Activated CD4-positive, alpha-beta T cell treated with anti-CD3 and anti-CD28 coated beads for 36 hours (primary cell): ENCODE measurements around the gene TSPEAR. TPM values are rescaled to one million over a fixed set of nuclear protein-coding genes. Genes with fewer than 3 reads are reported as not detected.

Source experiments
- ATAC-seq: fragments of 200-7000 bp; cut with Tn5 transposase; one replicate; pipeline ENCODE4 v1.10.0; 2021; ENCODE audit warnings: mild to moderate bottlenecking, moderate library complexity
- CTCF ChIA-PET: fragments of 350-600 bp; sonication (Branson Sonifier 250); formaldehyde crosslinking; loops from one replicate; lab custom pipeline; 2021; ENCODE audit warnings: antibody characterized with exemption; lab: Charles Lee
- POLR2A ChIA-PET: fragments of 350-600 bp; sonication (Branson Sonifier 250); formaldehyde crosslinking; loops from one replicate; lab custom pipeline; 2021; ENCODE audit warnings: antibody characterized with exemption, inconsistent platforms; lab: Charles Lee
- DNase-seq: peaks from one replicate; pipeline ENCODE4 v3.0.0-alpha.2; 2020
- H3K27ac Mint-ChIP-seq: one replicate; pipeline ENCODE4 v1.8.0; 2021; ENCODE audit warnings: mixed read lengths
- H3K27me3 Mint-ChIP-seq: one replicate; pipeline ENCODE4 v1.8.0; 2021; ENCODE audit warnings: mixed read lengths
- H3K36me3 Mint-ChIP-seq: one replicate; pipeline ENCODE4 v1.8.0; 2021; ENCODE audit warnings: low read depth, mixed read lengths
- H3K4me1 Mint-ChIP-seq: one replicate; pipeline ENCODE4 v1.8.0; 2021; ENCODE audit warnings: mixed read lengths
- H3K4me3 Mint-ChIP-seq: one replicate; pipeline ENCODE4 v1.8.0; 2021; ENCODE audit warnings: mild to moderate bottlenecking, moderate library complexity, mixed read lengths
- H3K9me3 Mint-ChIP-seq: one replicate; pipeline ENCODE4 v1.8.0; 2021; ENCODE audit warnings: low read depth, mixed read lengths
- intact Hi-C, 2 experiments: fragments of 100-400 bp; cut with DNase I in 1 of 2; cut with micrococcal nuclease in 1 of 2; formaldehyde crosslinking; loops; one replicate each; pipeline versions ENCODE4 v1.14.2 to v1.15.1; 2022 to 2024; cut with DNase I, micrococcal nuclease
- total RNA-seq, 2 experiments: library from RNA; stranded (reverse); gene quantifications; one replicate each; pipeline ENCODE4 v1.2.3, GENCODE V29; 2021

The TSPEAR gene
- total RNA-seq, 2 experiments from 2014 or later = not detected

- no peaks in the 10 kb centered on the region for H3K36me3 Mint-ChIP-seq
- no peaks in the 10 kb centered on the region for H3K27me3 Mint-ChIP-seq
- no peaks in the 10 kb centered on the region for H3K9me3 Mint-ChIP-seq
- intact Hi-C loops = no loop called here
- H3K27ac Mint-ChIP-seq = no peak overlapping the region
- ATAC-seq (no peak), DNase-seq (peak; percentile 2)
- ChIA-PET CTCF (no interaction called here), POLR2A (no interaction called here)
- H3K4me3 Mint-ChIP-seq = no peak overlapping the region
- H3K4me1 Mint-ChIP-seq = no peaks in the 10 kb centered on the region
Measured at GRCh38 chr21:44521928-44522752, 189.2 kb downstream of the TSPEAR start.

GRCh38 chr21:44521301-44521927 lies 190.0 kb downstream of the TSPEAR start:
- ATAC-seq = no peak
- Mint-ChIP-seq H3K27ac (no peak overlapping the region), H3K27me3 (no peaks in the 10 kb centered on the region), H3K4me1 (no peaks in the 10 kb centered on the region), H3K9me3 (no peaks in the 10 kb centered on the region), H3K4me3 (no peak overlapping the region), H3K36me3 (no peaks in the 10 kb centered on the region)
- intact Hi-C loops = no loop called here
- ChIA-PET POLR2A (no interaction called here), CTCF (no interaction called here)
- DNase-seq = peak; percentile 2

GRCh38 chr21:44520326-44521300 lies 190.8 kb downstream of the TSPEAR start:
- H3K4me1 Mint-ChIP-seq = no peaks in the 10 kb centered on the region
- intact Hi-C loops = no loop called here
- H3K36me3 Mint-ChIP-seq = no peaks in the 10 kb centered on the region
- CTCF ChIA-PET = interaction anchor here (0.6 kb wide), 1 partner anchor 371 kb away, joined by 3 read pairs; no protein-coding TSS in a partner anchor
- no peak overlapping the region for H3K4me3 Mint-ChIP-seq
- ATAC-seq (no peak), DNase-seq (no peak)
- no peaks in the 10 kb centered on the region for H3K9me3 Mint-ChIP-seq
- POLR2A ChIA-PET = no interaction called here
- no peak overlapping the region for H3K27ac Mint-ChIP-seq
- no peaks in the 10 kb centered on the region for H3K27me3 Mint-ChIP-seq

- no peaks in the 10 kb centered on the region for H3K4me1 Mint-ChIP-seq
- no peak for ATAC-seq
- POLR2A ChIA-PET = no interaction called here
- H3K9me3 Mint-ChIP-seq = no peaks in the 10 kb centered on the region
- intact Hi-C loops = loop anchor here in 1 of 2 experiments (10.0 kb wide), 1 partner anchor 355 kb away; the partner anchor contains the start of gene PTTG1IP
- no peak overlapping the region for H3K4me3 Mint-ChIP-seq
- CTCF ChIA-PET = no interaction called here
- no peak for DNase-seq
- H3K27me3 Mint-ChIP-seq = no peaks in the 10 kb centered on the region
- no peak overlapping the region for H3K27ac Mint-ChIP-seq
- no peaks in the 10 kb centered on the region for H3K36me3 Mint-ChIP-seq
Measured at GRCh38 chr21:44519346-44520325, 191.7 kb downstream of the TSPEAR start.

- Mint-ChIP-seq H3K36me3 (no peaks in the 10 kb centered on the region), H3K9me3 (no peaks in the 10 kb centered on the region), H3K4me1 (no peaks in the 10 kb centered on the region), H3K27ac (no peak overlapping the region), H3K4me3 (no peak overlapping the region), H3K27me3 (no peaks in the 10 kb centered on the region)
- ChIA-PET CTCF (interaction anchor here (1.0 kb wide), 1 partner anchor 12 kb away, joined by 3 read pairs; no protein-coding TSS in a partner anchor), POLR2A (no interaction called here)
- DNase-seq (no peak), ATAC-seq (no peak)
- intact Hi-C loops = loop anchor here in 1 of 2 experiments (10.0 kb wide), 1 partner anchor 356 kb away; the partner anchor contains the start of gene PTTG1IP
Measured at GRCh38 chr21:44518686-44519085, 192.7 kb downstream of the TSPEAR start.

- intact Hi-C loops = loop anchor here in 1 of 2 experiments (10.0 kb wide), 1 partner anchor 357 kb away; the partner anchor contains the start of gene PTTG1IP
- peak overlapping the region; percentile 16 for H3K4me3 Mint-ChIP-seq
Measured at GRCh38 chr21:44517175-44517899, 194.0 kb downstream of the TSPEAR start.

GRCh38 chr21:44516828-44517174 lies 194.6 kb downstream of the TSPEAR start:
- Mint-ChIP-seq H3K27ac (no peak overlapping the region), H3K27me3 (no peaks in the 10 kb centered on the region), H3K9me3 (no peaks in the 10 kb centered on the region), H3K36me3 (no peaks in the 10 kb centered on the region), H3K4me1 (no peaks in the 10 kb centered on the region), H3K4me3 (no peak overlapping the region)
- intact Hi-C loops = loop anchor here in 1 of 2 experiments (10.0 kb wide), 1 partner anchor 358 kb away; the partner anchor contains the start of gene PTTG1IP
- ChIA-PET CTCF (no interaction called here), POLR2A (interaction anchor here (0.6 kb wide), 1 partner anchor 275 kb away, joined by 3 read pairs; no protein-coding TSS in a partner anchor)
- DNase-seq = no peak
- ATAC-seq = no peak

More at GRCh38 chr21:44517175-44517899, 194.0 kb downstream of the TSPEAR start:
- Mint-ChIP-seq H3K9me3 (no peaks in the 10 kb centered on the region), H3K27ac (no peak overlapping the region), H3K4me1 (no peaks in the 10 kb centered on the region), H3K36me3 (no peaks in the 10 kb centered on the region), H3K27me3 (no peaks in the 10 kb centered on the region)
- DNase-seq = peak; percentile 67
- CTCF ChIA-PET = interaction anchor here (0.8 kb wide), 1 partner anchor 276 kb away, joined by 3 read pairs; no protein-coding TSS in a partner anchor
- POLR2A ChIA-PET = no interaction called here
- ATAC-seq = peak; percentile 84

GRCh38 chr21:44516342-44516741 lies 195.0 kb downstream of the TSPEAR start:
- intact Hi-C loops = loop anchor here in 1 of 2 experiments (10.0 kb wide), 1 partner anchor 358 kb away; the partner anchor contains the start of gene PTTG1IP
- POLR2A ChIA-PET = interaction anchor here (0.6 kb wide), 1 partner anchor 275 kb away, joined by 3 read pairs; no protein-coding TSS in a partner anchor
- H3K36me3 Mint-ChIP-seq = no peaks in the 10 kb centered on the region
- no peak overlapping the region for H3K4me3 Mint-ChIP-seq
- no peak for DNase-seq
- H3K27me3 Mint-ChIP-seq = no peaks in the 10 kb centered on the region
- no peaks in the 10 kb centered on the region for H3K4me1 Mint-ChIP-seq
- H3K9me3 Mint-ChIP-seq = no peaks in the 10 kb centered on the region
- H3K27ac Mint-ChIP-seq = no peak overlapping the region
- no peak for ATAC-seq
- CTCF ChIA-PET = no interaction called here

GRCh38 chr21:44515359-44516165 lies 195.8 kb downstream of the TSPEAR start:
- no peaks in the 10 kb centered on the region for H3K9me3 Mint-ChIP-seq
- no peaks in the 10 kb centered on the region for H3K36me3 Mint-ChIP-seq
- ATAC-seq = no peak
- POLR2A ChIA-PET = no interaction called here
- no peak for DNase-seq
- no peak overlapping the region for H3K4me3 Mint-ChIP-seq
- no peaks in the 10 kb centered on the region for H3K27me3 Mint-ChIP-seq
- no peaks in the 10 kb centered on the region for H3K4me1 Mint-ChIP-seq
- CTCF ChIA-PET = interaction anchor here (0.7 to 1.7 kb wide), 2 partner anchors 272 to 278 kb away, joined by 3 to 10 read pairs; no protein-coding TSS in a partner anchor
- H3K27ac Mint-ChIP-seq = no peak overlapping the region
- intact Hi-C loops = loop anchor here in 1 of 2 experiments (10.0 kb wide), 1 partner anchor 359 kb away; the partner anchor contains the start of gene PTTG1IP
